ENCODE data around the gene RFC3.
"Not testable (repeated sequence)": the region's sequence is repeated elsewhere in the genome, so short reads cannot be mapped to it uniquely, and the experiment has no call there.

RFC3 gene

GRCh38 chr13:33812829-33813228, 5.1 kb upstream of the RFC3 start:
- not testable (repeated sequence) for FAIRE-seq

- no peak for FAIRE-seq
Measured at GRCh38 chr13:33815011-33815550, 2.9 kb upstream of the RFC3 start.

- peak; percentile 66 for FAIRE-seq
Measured at GRCh38 chr13:33816912-33817311, 1.0 kb upstream of the RFC3 start.

GRCh38 chr13:33817513-33817900, 442 bp upstream of the RFC3 start:
- no peak for FAIRE-seq

GRCh38 chr13:33825083-33825482, 7.1 kb downstream of the RFC3 start:
- FAIRE-seq = no peak

- FAIRE-seq = no peak
Measured at GRCh38 chr13:33827139-33827538, 9.2 kb downstream of the RFC3 start.

GRCh38 chr13:33828431-33829129, 10.6 kb downstream of the RFC3 start:
- FAIRE-seq = no peak

- no peak for FAIRE-seq
Measured at GRCh38 chr13:33832872-33833271, 14.9 kb downstream of the RFC3 start.

- FAIRE-seq = no peak
Measured at GRCh38 chr13:33838647-33839046, 20.7 kb downstream of the RFC3 start.

GRCh38 chr13:33840402-33840801, 22.5 kb downstream of the RFC3 start:
- FAIRE-seq = no peak

- FAIRE-seq = no peak
Measured at GRCh38 chr13:33842207-33842606, 24.3 kb downstream of the RFC3 start.

- no peak for FAIRE-seq
Measured at GRCh38 chr13:33842986-33843385, 25.0 kb downstream of the RFC3 start.

GRCh38 chr13:33845572-33846302, 27.8 kb downstream of the RFC3 start:
- FAIRE-seq = no peak

GRCh38 chr13:33846303-33847062, 28.5 kb downstream of the RFC3 start:
- FAIRE-seq = no peak

GRCh38 chr13:33849211-33849610, 31.3 kb downstream of the RFC3 start:
- no peak for FAIRE-seq

- no peak for FAIRE-seq
Measured at GRCh38 chr13:33855371-33855895, 37.5 kb downstream of the RFC3 start.

- FAIRE-seq = no peak
Measured at GRCh38 chr13:33859691-33860303, 41.8 kb downstream of the RFC3 start.

GRCh38 chr13:33860526-33860925, 42.6 kb downstream of the RFC3 start:
- no peak for FAIRE-seq

- no peak for FAIRE-seq
Measured at GRCh38 chr13:33862016-33862415, 44.1 kb downstream of the RFC3 start.

- no peak for FAIRE-seq
Measured at GRCh38 chr13:33863188-33863789, 45.3 kb downstream of the RFC3 start.

GRCh38 chr13:33865945-33866344, 48.0 kb downstream of the RFC3 start:
- no peak for FAIRE-seq

GRCh38 chr13:33867472-33867871, 49.5 kb downstream of the RFC3 start:
- FAIRE-seq = no peak

Data from islet of Langerhans (tissue), 1 donor.